Measurements from ENCODE around the gene SLC25A48. TPM values are rescaled to one million over a fixed set of nuclear protein-coding genes. Genes with fewer than 3 reads are reported as not detected.

SLC25A48 gene
- total RNA-seq, 1 donor from 2014 or later = 0.34 TPM

DNA sequence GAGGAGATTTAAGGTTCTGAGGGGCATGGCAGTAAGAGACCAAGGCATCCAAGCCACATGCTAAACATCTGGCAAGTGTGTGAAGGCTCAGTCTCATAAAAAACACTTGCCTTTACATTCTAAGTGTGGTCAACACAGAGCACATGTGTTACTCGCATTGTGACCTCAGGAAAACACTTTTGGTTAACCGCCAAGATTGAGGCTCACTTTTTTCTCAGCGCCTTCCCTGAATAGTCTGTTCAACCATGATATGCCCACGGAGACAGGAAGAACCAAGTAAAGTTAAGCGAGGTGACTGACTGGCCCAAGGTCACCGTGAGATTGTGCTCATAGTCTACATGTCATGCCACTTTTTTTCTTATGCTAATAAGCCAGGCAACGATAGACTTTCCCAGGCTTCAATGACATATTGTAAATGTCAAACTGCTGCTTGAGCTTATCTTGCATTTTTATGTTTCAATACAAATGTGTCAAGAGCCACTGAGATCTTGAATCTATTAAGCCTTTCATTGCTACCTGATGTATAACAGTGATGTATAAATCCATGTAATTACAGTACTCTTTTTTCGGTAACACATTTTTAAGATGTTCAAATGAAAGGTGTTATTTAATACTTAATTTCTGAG, 82.3 kb downstream of the SLC25A48 start:
- no peak for DNase-seq (ENCODE audit: low spot score, unreplicated experiment)
- Mint-ChIP-seq H3K4me3 (ENCODE audit: low read depth) (no peak overlapping the region), H3K36me3 (ENCODE audit: insufficient read depth) (no peaks in the 10 kb centered on the region), H3K27me3 (peaks cover 69% of the 10 kb centered on the region), H3K27ac (no peak overlapping the region), H3K4me1 (ENCODE audit: low read depth) (no peaks in the 10 kb centered on the region), H3K9me3 (ENCODE audit: low read depth) (no peaks in the 10 kb centered on the region)
- no peak for TF ChIP-seq CTCF (IDR thresholded peaks at IDR 0.05; ENCODE audit: unreplicated experiment)

GRCh38 chr5:135920199-135920598, 85.7 kb downstream of the SLC25A48 start:
- H3K27me3 Mint-ChIP-seq = peaks cover 65% of the 10 kb centered on the region
- H3K27ac Mint-ChIP-seq = no peak overlapping the region
- TF ChIP-seq CTCF (IDR thresholded peaks at IDR 0.05; ENCODE audit: unreplicated experiment) = no peak
- no peaks in the 10 kb centered on the region for H3K4me1 Mint-ChIP-seq (ENCODE audit: low read depth)
- H3K9me3 Mint-ChIP-seq (ENCODE audit: low read depth) = no peaks in the 10 kb centered on the region
- DNase-seq (ENCODE audit: low spot score, unreplicated experiment) = no peak
- H3K36me3 Mint-ChIP-seq (ENCODE audit: insufficient read depth) = no peaks in the 10 kb centered on the region
- no peak overlapping the region for H3K4me3 Mint-ChIP-seq (ENCODE audit: low read depth)

- Mint-ChIP-seq H3K36me3 (ENCODE audit: insufficient read depth) (no peaks in the 10 kb centered on the region), H3K4me1 (ENCODE audit: low read depth) (no peaks in the 10 kb centered on the region), H3K4me3 (ENCODE audit: low read depth) (no peak overlapping the region), H3K27me3 (peaks cover 63% of the 10 kb centered on the region), H3K27ac (no peak overlapping the region), H3K9me3 (ENCODE audit: low read depth) (no peaks in the 10 kb centered on the region)
- DNase-seq (ENCODE audit: low spot score, unreplicated experiment) = no peak
- TF ChIP-seq CTCF (IDR thresholded peaks at IDR 0.05; ENCODE audit: unreplicated experiment) = no peak
These were observed 86.9 kb downstream of the SLC25A48 start for GRCh38 chr5:135921388-135921787.

GRCh38 chr5:135930029-135930948, 95.8 kb downstream of the SLC25A48 start:
- Mint-ChIP-seq H3K36me3 (ENCODE audit: insufficient read depth) (no peaks in the 10 kb centered on the region), H3K4me3 (ENCODE audit: low read depth) (peak overlapping the region; percentile 69), H3K27me3 (peaks cover 74% of the 10 kb centered on the region), H3K27ac (no peak overlapping the region), H3K9me3 (ENCODE audit: low read depth) (no peaks in the 10 kb centered on the region), H3K4me1 (ENCODE audit: low read depth) (no peaks in the 10 kb centered on the region)
- peak; percentile 46 for DNase-seq (ENCODE audit: low spot score, unreplicated experiment)
- peak; percentile 44 for TF ChIP-seq CTCF (IDR thresholded peaks at IDR 0.05; ENCODE audit: unreplicated experiment)

GRCh38 chr5:135930949-135931295, 96.5 kb downstream of the SLC25A48 start:
- Mint-ChIP-seq H3K36me3 (ENCODE audit: insufficient read depth) (no peaks in the 10 kb centered on the region), H3K9me3 (ENCODE audit: low read depth) (no peaks in the 10 kb centered on the region), H3K27me3 (peaks cover 75% of the 10 kb centered on the region), H3K27ac (no peak overlapping the region), H3K4me1 (ENCODE audit: low read depth) (no peaks in the 10 kb centered on the region), H3K4me3 (ENCODE audit: low read depth) (peak overlapping the region; percentile 69)
- no peak for DNase-seq (ENCODE audit: low spot score, unreplicated experiment)
- TF ChIP-seq CTCF (IDR thresholded peaks at IDR 0.05; ENCODE audit: unreplicated experiment) = no peak
